Liver (tissue), 9 donors: ENCODE measurements around the gene KANK4. TPM values are rescaled to one million over a fixed set of nuclear protein-coding genes. Genes with fewer than 3 reads are reported as not detected.

Source experiments
- DNase-seq: peaks from one replicate; pipeline ENCODE4 v3.0.0-alpha.2; 2017; ENCODE audit warnings: low spot score
- H3K27ac ChIP-seq, 2 donors: one replicate each; pipeline ENCODE4 v1.7.0; 2013; ENCODE audit warnings: inconsistent platforms in 2 of 2, low read length in 2 of 2, control low read depth in 1 of 2, low read depth in 1 of 2, mild to moderate bottlenecking in 1 of 2
- H3K27me3 ChIP-seq, 4 donors: one replicate each; pipeline versions ENCODE4 v1.6.1 to v1.7.0; 2013; ENCODE audit warnings: low read length in 3 of 4, inconsistent platforms in 1 of 4, mild to moderate bottlenecking in 1 of 4, moderate library complexity in 1 of 4; ENCODE audit not compliant: control insufficient read depth in 4 of 4, insufficient read depth in 4 of 4
- H3K36me3 ChIP-seq, 4 donors: one replicate each; pipeline versions ENCODE4 v1.6.1 to v1.7.0; 2013; ENCODE audit warnings: low read length in 3 of 4, mild to moderate bottlenecking in 3 of 4, low read depth in 1 of 4, moderate library complexity in 1 of 4; ENCODE audit not compliant: control insufficient read depth in 4 of 4, insufficient read depth in 3 of 4
- H3K4me1 ChIP-seq, 4 donors: one replicate each; pipeline versions ENCODE4 v1.6.1 to v1.7.0; 2013; ENCODE audit warnings: low read length in 3 of 4, mild to moderate bottlenecking in 3 of 4, moderate library complexity in 1 of 4; ENCODE audit not compliant: control insufficient read depth in 4 of 4, insufficient read depth in 4 of 4
- H3K4me3 ChIP-seq, 3 donors: one replicate each; pipeline versions ENCODE4 v1.6.1 to v1.7.0; 2013; ENCODE audit warnings: low read length in 3 of 3, control low read depth in 1 of 3, low read depth in 1 of 3, mild to moderate bottlenecking in 1 of 3
- H3K9ac ChIP-seq, 2 donors: one replicate each; pipeline ENCODE4 v1.7.0; 2013; ENCODE audit warnings: low read length in 2 of 2, mild to moderate bottlenecking in 2 of 2, moderate library complexity in 2 of 2, control low read depth in 1 of 2, low read depth in 1 of 2
- H3K9me3 ChIP-seq, 4 donors: one replicate each; pipeline versions ENCODE4 v1.6.1 to v1.7.0; 2013; ENCODE audit warnings: low read length in 3 of 4; ENCODE audit not compliant: control insufficient read depth in 4 of 4
- ATF3 ChIP-seq: IDR thresholded peaks from 2 replicates; pipeline ENCODE4 v1.6.1; 2016; ENCODE audit warnings: antibody characterized with exemption
- CTCF ChIP-seq: fragments of 150-350 bp; IDR thresholded peaks from 2 replicates; pipeline ENCODE4 v1.5.1; 2017; ENCODE audit warnings: improper control_type of control experiment, low read depth, low read length; ENCODE audit not compliant: missing input control
- EGR1 ChIP-seq, 2 donors: IDR thresholded peaks; 2 replicates each; pipeline ENCODE4 v1.6.1; 2016 to 2018; ENCODE audit warnings: antibody characterized with exemption in 2 of 2, low read depth in 2 of 2
- FOXA1 ChIP-seq: IDR thresholded peaks from 2 replicates; pipeline ENCODE4 v1.6.1; 2016; ENCODE audit warnings: antibody characterized with exemption
- FOXA2 ChIP-seq: IDR thresholded peaks from 2 replicates; pipeline ENCODE4 v1.6.1; 2016; ENCODE audit warnings: antibody characterized with exemption
- HNF4A ChIP-seq, 2 donors: conservative IDR thresholded peaks; 2 replicates each; pipeline ENCODE4 v1.6.1; 2016; ENCODE audit warnings: antibody characterized with exemption in 2 of 2, mild to moderate bottlenecking in 2 of 2
- HNF4G ChIP-seq: IDR thresholded peaks from 2 replicates; pipeline ENCODE4 v1.6.1; 2016; ENCODE audit warnings: antibody characterized with exemption
- NR2F2 ChIP-seq: IDR thresholded peaks from 2 replicates; pipeline ENCODE4 v1.6.1; 2016; ENCODE audit warnings: antibody characterized with exemption
- RAD21 ChIP-seq, 2 donors: IDR thresholded peaks; 2 replicates each; pipeline ENCODE4 v1.6.1; 2016; ENCODE audit warnings: antibody characterized with exemption in 2 of 2, mild to moderate bottlenecking in 2 of 2
- REST ChIP-seq: IDR thresholded peaks from 2 replicates; pipeline ENCODE4 v1.6.1; 2016; ENCODE audit warnings: antibody characterized with exemption, mild to moderate bottlenecking
- RXRA ChIP-seq, 2 donors: IDR thresholded peaks; 2 replicates each; pipeline ENCODE4 v1.6.1; 2017 to 2018; ENCODE audit warnings: antibody characterized with exemption in 2 of 2, mild to moderate bottlenecking in 1 of 2
- SP1 ChIP-seq: IDR thresholded peaks from 2 replicates; pipeline ENCODE4 v1.6.1; 2018; ENCODE audit warnings: antibody characterized with exemption, mild to moderate bottlenecking
- TAF1 ChIP-seq: conservative IDR thresholded peaks from 2 replicates; pipeline ENCODE4 v1.6.1; 2016; ENCODE audit warnings: antibody characterized with exemption, mild to moderate bottlenecking
- YY1 ChIP-seq: IDR thresholded peaks from 2 replicates; pipeline ENCODE4 v1.6.1; 2016; ENCODE audit warnings: antibody characterized with exemption, mild to moderate bottlenecking
- WGBS: extraction: QIAGEN DNeasy Blood & Tissue Kit; methylation state at CpG from one replicate; pipeline ENCODE4 v1.1.7; 2013; 5-methylcytosine and 5-hydroxymethylcytosine counted together
- polyA plus RNA-seq, 2 donors: library from polyadenylated mRNA; stranded (reverse) in 1 of 2; unstranded in 1 of 2; fragments of 200-250 nt in 1 of 2; fragments of >200 nt in 1 of 2; fragmentation: Nextera tagmentation in 1 of 2; extraction: Ambion mirVana in 1 of 2; gene quantifications; one replicate each; pipeline versions ENCODE4 v1.2.1 to v1.2.3, GENCODE V29; 2013 to 2015
- total RNA-seq, 2 donors: library from RNA; depleted of rRNA; stranded (reverse); fragments of >200 nt; gene quantifications; one replicate each; pipeline ENCODE4 v1.2.3, GENCODE V29; 2014
- TF ChIP-seq, protein P1 (sequence below): IDR thresholded peaks from 2 replicates; pipeline ENCODE4 v1.6.1; 2016; ENCODE audit warnings: antibody characterized with exemption
- TF ChIP-seq, protein P2 (sequence below): IDR thresholded peaks from 2 replicates; pipeline ENCODE4 v1.6.1; 2016; ENCODE audit warnings: antibody characterized with exemption
- donor health status: healthy.
- donor health status: healthy.
- donor health status: healthy.
- donor health status: healthy.
- donor health status: healthy.

KANK4 gene
- total and polyA plus RNA-seq, 4 donors = 0.58 to 4.6 (median 1.1) TPM

GRCh38 chr1:62268315-62268714, 50.9 kb downstream of the KANK4 start:
- no peak for TF ChIP-seq TAF1
- no peak for TF ChIP-seq YY1
- TF ChIP-seq RAD21 (IDR thresholded peaks at IDR 0.05) = no peak
- no peak for TF ChIP-seq CTCF
- TF ChIP-seq SP1 = no peak
- TF ChIP-seq HNF4G = no peak
- TF ChIP-seq FOXA1 = no peak
- TF ChIP-seq, protein P1, sequence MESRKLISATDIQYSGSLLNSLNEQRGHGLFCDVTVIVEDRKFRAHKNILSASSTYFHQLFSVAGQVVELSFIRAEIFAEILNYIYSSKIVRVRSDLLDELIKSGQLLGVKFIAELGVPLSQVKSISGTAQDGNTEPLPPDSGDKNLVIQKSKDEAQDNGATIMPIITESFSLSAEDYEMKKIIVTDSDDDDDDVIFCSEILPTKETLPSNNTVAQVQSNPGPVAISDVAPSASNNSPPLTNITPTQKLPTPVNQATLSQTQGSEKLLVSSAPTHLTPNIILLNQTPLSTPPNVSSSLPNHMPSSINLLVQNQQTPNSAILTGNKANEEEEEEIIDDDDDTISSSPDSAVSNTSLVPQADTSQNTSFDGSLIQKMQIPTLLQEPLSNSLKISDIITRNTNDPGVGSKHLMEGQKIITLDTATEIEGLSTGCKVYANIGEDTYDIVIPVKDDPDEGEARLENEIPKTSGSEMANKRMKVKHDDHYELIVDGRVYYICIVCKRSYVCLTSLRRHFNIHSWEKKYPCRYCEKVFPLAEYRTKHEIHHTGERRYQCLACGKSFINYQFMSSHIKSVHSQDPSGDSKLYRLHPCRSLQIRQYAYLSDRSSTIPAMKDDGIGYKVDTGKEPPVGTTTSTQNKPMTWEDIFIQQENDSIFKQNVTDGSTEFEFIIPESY = no peak
- TF ChIP-seq ATF3 = no peak
- no peak for TF ChIP-seq NR2F2
- no peak for TF ChIP-seq RXRA (IDR thresholded peaks at IDR 0.05)
- no peak for TF ChIP-seq HNF4A (conservative IDR thresholded peaks at IDR 0.05)
- TF ChIP-seq, protein P2, sequence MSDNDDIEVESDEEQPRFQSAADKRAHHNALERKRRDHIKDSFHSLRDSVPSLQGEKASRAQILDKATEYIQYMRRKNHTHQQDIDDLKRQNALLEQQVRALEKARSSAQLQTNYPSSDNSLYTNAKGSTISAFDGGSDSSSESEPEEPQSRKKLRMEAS = no peak
- no peak for TF ChIP-seq FOXA2
- no peak for TF ChIP-seq EGR1 (IDR thresholded peaks at IDR 0.05; ENCODE audit: low read depth in 2 of 2)
- no peak for TF ChIP-seq REST
- Histone ChIP-seq H3K27ac (no peak overlapping the region), H3K4me1 (no peaks in the 10 kb centered on the region), H3K4me3 (no peak overlapping the region), H3K27me3 (no peaks in the 10 kb centered on the region), H3K9ac (no peak overlapping the region), H3K36me3 (peaks cover 0 to 3% (median 0%) of the 10 kb centered on the region in 4 donors), H3K9me3 (no peaks in the 10 kb centered on the region)
- 87% methylated on average over 8 of the region's 8 CpGs for WGBS
- no peak for DNase-seq
